GM11168 (cell line): ENCODE measurements around the gene SH2D4B.

Source experiments
- in situ Hi-C: fragments of 300-500 bp; cut with MboI; formaldehyde crosslinking; loops from one replicate; pipeline ENCODE4 v1.12.0; 2022; ENCODE audit warnings: low sequenced_read_pairs; ENCODE audit not compliant: unreplicated experiment

The SH2D4B gene

GRCh38 chr10:80614576-80615416 lies 77.1 kb downstream of the SH2D4B start:
- in situ Hi-C loops = no loop called here

GRCh38 chr10:80617807-80618206 lies 80.1 kb downstream of the SH2D4B start:
- in situ Hi-C loops = no loop called here

- in situ Hi-C loops = no loop called here
Measured at GRCh38 chr10:80619036-80619435, 81.3 kb downstream of the SH2D4B start.

- in situ Hi-C loops = no loop called here
Measured at GRCh38 chr10:80622153-80622552, 84.5 kb downstream of the SH2D4B start.

- in situ Hi-C loops = no loop called here
Measured at GRCh38 chr10:80630324-80630723, 92.6 kb downstream of the SH2D4B start.

- in situ Hi-C loops = no loop called here
Measured at GRCh38 chr10:80632742-80633141, 95.0 kb downstream of the SH2D4B start.

GRCh38 chr10:80633383-80633860 lies 95.7 kb downstream of the SH2D4B start:
- in situ Hi-C loops = no loop called here

GRCh38 chr10:80633910-80634309 lies 96.2 kb downstream of the SH2D4B start:
- in situ Hi-C loops = no loop called here

- in situ Hi-C loops = no loop called here
Measured at GRCh38 chr10:80642661-80643060, 105.0 kb downstream of the SH2D4B start.

- in situ Hi-C loops = no loop called here
Measured at GRCh38 chr10:80646366-80646765, 108.7 kb downstream of the SH2D4B start.

GRCh38 chr10:80647173-80647833 lies 109.6 kb downstream of the SH2D4B start:
- in situ Hi-C loops = no loop called here

GRCh38 chr10:80648106-80648505 lies 110.4 kb downstream of the SH2D4B start:
- in situ Hi-C loops = no loop called here

- in situ Hi-C loops = no loop called here
Measured at GRCh38 chr10:80649183-80649582, 111.5 kb downstream of the SH2D4B start.

GRCh38 chr10:80655898-80656297 lies 118.2 kb downstream of the SH2D4B start:
- in situ Hi-C loops = no loop called here

GRCh38 chr10:80658068-80658467 lies 120.4 kb downstream of the SH2D4B start:
- in situ Hi-C loops = no loop called here

- in situ Hi-C loops = no loop called here
Measured at GRCh38 chr10:80659289-80659688, 121.6 kb downstream of the SH2D4B start.

GRCh38 chr10:80660266-80660665 lies 122.6 kb downstream of the SH2D4B start:
- in situ Hi-C loops = no loop called here

GRCh38 chr10:80660736-80661135 lies 123.0 kb downstream of the SH2D4B start:
- in situ Hi-C loops = no loop called here

GRCh38 chr10:80661526-80661925 lies 123.8 kb downstream of the SH2D4B start:
- in situ Hi-C loops = no loop called here

GRCh38 chr10:80662429-80663261 lies 124.9 kb downstream of the SH2D4B start:
- in situ Hi-C loops = no loop called here
